GM23338 (cell line): ENCODE results near the gene DRAXIN. TPM values are rescaled to one million over a fixed set of nuclear protein-coding genes. Genes with fewer than 3 reads are reported as not detected.

Experiments
- ATAC-seq: fragments of 200-7000 bp; cut with Tn5 transposase; 3 replicates; pipeline ENCODE4 v1.9.1; 2020
- DNase-seq: peaks from one replicate; pipeline ENCODE4 v3.0.0-alpha.2; 2015; ENCODE audit warnings: low spot score
- H2AFZ ChIP-seq: fragments of 200-600 bp; sonication (generic); 2 replicates; pipeline ENCODE4 v1.8.0; 2016; ENCODE audit warnings: antibody characterized with exemption, mild to moderate bottlenecking, moderate library complexity
- H3F3A ChIP-seq: fragments of 200-600 bp; sonication (generic); replicated peaks from 2 replicates; pipeline ENCODE4 v1.8.0; 2017; ENCODE audit warnings: antibody characterized with exemption, mixed run types, low read depth
- H3K27ac ChIP-seq: fragments of 200-600 bp; sonication (generic); 2 replicates; pipeline ENCODE4 v1.6.1; 2016; ENCODE audit warnings: low read depth
- H3K27me3 ChIP-seq: fragments of 200-600 bp; sonication (generic); 2 replicates; pipeline ENCODE4 v1.8.0; 2016; ENCODE audit warnings: mild to moderate bottlenecking, mixed run types, moderate library complexity; ENCODE audit not compliant: insufficient read depth
- H3K36me3 ChIP-seq: fragments of 200-600 bp; sonication (generic); 2 replicates; pipeline ENCODE4 v1.8.0; 2016; ENCODE audit warnings: mild to moderate bottlenecking; ENCODE audit not compliant: insufficient read depth
- H3K4me1 ChIP-seq: fragments of 200-600 bp; sonication (generic); 2 replicates; pipeline ENCODE4 v1.8.0; 2016; ENCODE audit warnings: mild to moderate bottlenecking, moderate library complexity; ENCODE audit not compliant: insufficient read depth
- H3K4me2 ChIP-seq: fragments of 200-600 bp; sonication (generic); 2 replicates; pipeline ENCODE4 v1.7.1; 2017; ENCODE audit warnings: mixed run types
- H3K4me3 ChIP-seq: fragments of 200-600 bp; sonication (generic); 2 replicates; pipeline ENCODE4 v1.6.1; 2016; ENCODE audit warnings: mixed run types
- H3K79me2 ChIP-seq: fragments of 200-600 bp; sonication (generic); replicated peaks from 2 replicates; pipeline ENCODE4 v1.8.0; 2017; ENCODE audit warnings: mild to moderate bottlenecking; ENCODE audit not compliant: insufficient read depth
- H3K9me2 ChIP-seq: fragments of 200-600 bp; sonication (generic); 2 replicates; pipeline ENCODE4 v1.8.0; 2017; ENCODE audit not compliant: insufficient read depth
- H4K20me1 ChIP-seq: fragments of 200-600 bp; sonication (generic); replicated peaks from 2 replicates; pipeline ENCODE4 v1.8.0; 2017; ENCODE audit warnings: mild to moderate bottlenecking; ENCODE audit not compliant: insufficient read depth
- H3K27ac Mint-ChIP-seq: 2 replicates; pipeline ENCODE4 v1.8.0; 2020; ENCODE audit warnings: inconsistent platforms, mild to moderate bottlenecking, moderate library complexity, mixed read lengths
- H3K27me3 Mint-ChIP-seq: 3 replicates; pipeline ENCODE4 v1.8.0; 2022; ENCODE audit warnings: low read depth, mild to moderate bottlenecking, moderate library complexity, mixed read lengths, inconsistent platforms; ENCODE audit not compliant: insufficient read depth, poor library complexity
- H3K36me3 Mint-ChIP-seq: 3 replicates; pipeline ENCODE4 v1.8.0; 2021; ENCODE audit warnings: low read depth, mild to moderate bottlenecking, inconsistent platforms, moderate library complexity, mixed read lengths
- H3K4me1 Mint-ChIP-seq: 3 replicates; pipeline ENCODE4 v1.8.0; 2020; ENCODE audit warnings: mild to moderate bottlenecking, inconsistent platforms, mixed read lengths
- H3K4me3 Mint-ChIP-seq: 3 replicates; pipeline ENCODE4 v1.8.0; 2021; ENCODE audit warnings: moderate library complexity, mild to moderate bottlenecking, inconsistent platforms, mixed read lengths
- H3K9me3 Mint-ChIP-seq: 3 replicates; pipeline ENCODE4 v1.8.0; 2020; ENCODE audit warnings: moderate library complexity, mild to moderate bottlenecking, inconsistent platforms, mixed read lengths
- CREB1 ChIP-seq: fragments of 250-450 bp; sonication (Bioruptor Pico); IDR thresholded peaks from 2 replicates; pipeline ENCODE4 v1.5.0; 2020; ENCODE audit warnings: low read depth, mild to moderate bottlenecking, moderate library complexity
- EZH2 ChIP-seq: fragments of 200-600 bp; sonication (generic); IDR thresholded peaks from one replicate; pipeline ENCODE4 v1.8.0; 2017; ENCODE audit warnings: antibody characterized with exemption, mild to moderate bottlenecking, low read depth; ENCODE audit not compliant: unreplicated experiment
- JUNB ChIP-seq: IDR thresholded peaks from one replicate; pipeline ENCODE4 v1.6.1; 2016; ENCODE audit warnings: antibody characterized with exemption; ENCODE audit not compliant: unreplicated experiment
- ZNF114 ChIP-seq: fragments of 250-450 bp; sonication (Bioruptor Pico); IDR thresholded peaks from 2 replicates; pipeline ENCODE4 v1.5.0; 2020; ENCODE audit warnings: mild to moderate bottlenecking, moderate library complexity
- ZNF462 ChIP-seq: fragments of 250-450 bp; sonication (Bioruptor Pico); IDR thresholded peaks from 2 replicates; pipeline ENCODE4 v1.5.0; 2020; ENCODE audit warnings: mild to moderate bottlenecking, moderate library complexity
- polyA plus RNA-seq: library from polyadenylated mRNA; unstranded; fragments of >200 nt; fragmentation: Nextera tagmentation; extraction: Ambion mirVana; gene quantifications from 2 replicates; pipeline ENCODE4 v1.2.1, GENCODE V29; 2016
- total RNA-seq: library from RNA; depleted of rRNA; stranded (reverse); fragments of >200 nt; shearing (Covaris generic); gene quantifications from 2 replicates; pipeline ENCODE4 v1.2.3, GENCODE V29; 2014
- TF ChIP-seq, protein P1 (sequence below): IDR thresholded peaks from one replicate; pipeline ENCODE4 v1.6.1; 2018; ENCODE audit warnings: antibody characterized with exemption; ENCODE audit not compliant: unreplicated experiment
- TF ChIP-seq, protein P2 (sequence below), 2 experiments: fragments of 200-600 bp in 1 of 2; sonication (generic) in 1 of 2; conservative IDR thresholded peaks; 2 replicates each; pipeline versions ENCODE4 v1.5.1 to v1.6.1; 2016 to 2017; ENCODE audit warnings: antibody characterized with exemption in 2 of 2, low read depth in 2 of 2, mild to moderate bottlenecking in 2 of 2, moderate library complexity in 1 of 2
- TF ChIP-seq, protein P3 (sequence below): IDR thresholded peaks from 2 replicates; pipeline ENCODE4 v1.6.1; 2016; ENCODE audit warnings: antibody characterized with exemption

DRAXIN gene
- total and polyA plus RNA-seq, 2 experiments from 2014 or later: 7.6 to 23.0 TPM

DNA sequence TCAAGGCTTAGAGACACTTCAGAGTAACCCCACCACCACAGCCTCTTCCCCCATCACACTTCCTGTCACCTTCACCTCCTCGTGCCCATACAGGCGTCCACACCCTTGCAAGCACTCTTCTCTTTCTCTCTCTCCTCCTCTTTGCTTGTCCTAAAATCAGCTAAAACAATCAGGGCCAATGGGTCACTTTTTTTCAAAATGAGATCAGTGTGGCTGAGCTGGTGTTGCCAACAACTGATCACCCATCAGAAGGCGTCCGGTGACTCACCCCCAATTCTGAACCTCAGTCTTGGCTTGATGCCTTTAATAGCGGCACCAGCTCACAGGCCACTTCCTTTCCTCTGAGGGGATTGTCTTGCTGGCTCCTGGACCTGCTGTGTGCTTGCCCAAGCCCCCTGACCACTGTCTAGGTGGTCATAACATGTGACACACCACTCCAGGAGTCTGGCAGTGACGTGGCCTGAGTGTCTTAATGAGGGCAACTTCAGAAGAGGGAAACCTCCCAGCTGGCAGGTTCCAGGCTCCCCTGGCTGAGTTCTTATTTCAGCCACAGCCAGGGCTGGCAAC, 1.6 kb downstream of the DRAXIN start:
- H3K4me3 Mint-ChIP-seq: peak overlapping the region; percentile 91
- Histone ChIP-seq H4K20me1 (no peaks in the 10 kb centered on the region; the same call in none of the 2 replicates), H3K4me2 (peak overlapping the region; percentile 97), H3K36me3 (no peaks in the 10 kb centered on the region), H3K79me2 (peaks cover 75% of the 10 kb centered on the region), H3K4me3 (peak overlapping the region; percentile 94), H3K27me3 (no peaks in the 10 kb centered on the region), H3F3A (peaks cover 16% of the 10 kb centered on the region), H3K9me2 (no peaks in the 10 kb centered on the region), H2AFZ (no peak overlapping the region), H3K4me1 (peaks cover 38% of the 10 kb centered on the region), H3K27ac (no peak overlapping the region)
- H3K9me3 Mint-ChIP-seq: peaks cover 3% of the 10 kb centered on the region; the same call in 2 of the 3 replicates
- H3K4me1 Mint-ChIP-seq: peaks cover 38% of the 10 kb centered on the region
- TF ChIP-seq ZNF462 (CRISPR knock-in tag): no peak
- no peak for TF ChIP-seq JUNB
- no peak for TF ChIP-seq EZH2
- TF ChIP-seq CREB1: no peak
- TF ChIP-seq, protein P1, sequence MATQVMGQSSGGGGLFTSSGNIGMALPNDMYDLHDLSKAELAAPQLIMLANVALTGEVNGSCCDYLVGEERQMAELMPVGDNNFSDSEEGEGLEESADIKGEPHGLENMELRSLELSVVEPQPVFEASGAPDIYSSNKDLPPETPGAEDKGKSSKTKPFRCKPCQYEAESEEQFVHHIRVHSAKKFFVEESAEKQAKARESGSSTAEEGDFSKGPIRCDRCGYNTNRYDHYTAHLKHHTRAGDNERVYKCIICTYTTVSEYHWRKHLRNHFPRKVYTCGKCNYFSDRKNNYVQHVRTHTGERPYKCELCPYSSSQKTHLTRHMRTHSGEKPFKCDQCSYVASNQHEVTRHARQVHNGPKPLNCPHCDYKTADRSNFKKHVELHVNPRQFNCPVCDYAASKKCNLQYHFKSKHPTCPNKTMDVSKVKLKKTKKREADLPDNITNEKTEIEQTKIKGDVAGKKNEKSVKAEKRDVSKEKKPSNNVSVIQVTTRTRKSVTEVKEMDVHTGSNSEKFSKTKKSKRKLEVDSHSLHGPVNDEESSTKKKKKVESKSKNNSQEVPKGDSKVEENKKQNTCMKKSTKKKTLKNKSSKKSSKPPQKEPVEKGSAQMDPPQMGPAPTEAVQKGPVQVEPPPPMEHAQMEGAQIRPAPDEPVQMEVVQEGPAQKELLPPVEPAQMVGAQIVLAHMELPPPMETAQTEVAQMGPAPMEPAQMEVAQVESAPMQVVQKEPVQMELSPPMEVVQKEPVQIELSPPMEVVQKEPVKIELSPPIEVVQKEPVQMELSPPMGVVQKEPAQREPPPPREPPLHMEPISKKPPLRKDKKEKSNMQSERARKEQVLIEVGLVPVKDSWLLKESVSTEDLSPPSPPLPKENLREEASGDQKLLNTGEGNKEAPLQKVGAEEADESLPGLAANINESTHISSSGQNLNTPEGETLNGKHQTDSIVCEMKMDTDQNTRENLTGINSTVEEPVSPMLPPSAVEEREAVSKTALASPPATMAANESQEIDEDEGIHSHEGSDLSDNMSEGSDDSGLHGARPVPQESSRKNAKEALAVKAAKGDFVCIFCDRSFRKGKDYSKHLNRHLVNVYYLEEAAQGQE: no peak
- no peak for TF ChIP-seq ZNF114 (CRISPR knock-in tag)
- TF ChIP-seq, protein P2, sequence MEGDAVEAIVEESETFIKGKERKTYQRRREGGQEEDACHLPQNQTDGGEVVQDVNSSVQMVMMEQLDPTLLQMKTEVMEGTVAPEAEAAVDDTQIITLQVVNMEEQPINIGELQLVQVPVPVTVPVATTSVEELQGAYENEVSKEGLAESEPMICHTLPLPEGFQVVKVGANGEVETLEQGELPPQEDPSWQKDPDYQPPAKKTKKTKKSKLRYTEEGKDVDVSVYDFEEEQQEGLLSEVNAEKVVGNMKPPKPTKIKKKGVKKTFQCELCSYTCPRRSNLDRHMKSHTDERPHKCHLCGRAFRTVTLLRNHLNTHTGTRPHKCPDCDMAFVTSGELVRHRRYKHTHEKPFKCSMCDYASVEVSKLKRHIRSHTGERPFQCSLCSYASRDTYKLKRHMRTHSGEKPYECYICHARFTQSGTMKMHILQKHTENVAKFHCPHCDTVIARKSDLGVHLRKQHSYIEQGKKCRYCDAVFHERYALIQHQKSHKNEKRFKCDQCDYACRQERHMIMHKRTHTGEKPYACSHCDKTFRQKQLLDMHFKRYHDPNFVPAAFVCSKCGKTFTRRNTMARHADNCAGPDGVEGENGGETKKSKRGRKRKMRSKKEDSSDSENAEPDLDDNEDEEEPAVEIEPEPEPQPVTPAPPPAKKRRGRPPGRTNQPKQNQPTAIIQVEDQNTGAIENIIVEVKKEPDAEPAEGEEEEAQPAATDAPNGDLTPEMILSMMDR (conservative IDR thresholded peaks at IDR 0.05; ENCODE audit: low read depth in 2 of 2): no peak
- TF ChIP-seq, protein P3, sequence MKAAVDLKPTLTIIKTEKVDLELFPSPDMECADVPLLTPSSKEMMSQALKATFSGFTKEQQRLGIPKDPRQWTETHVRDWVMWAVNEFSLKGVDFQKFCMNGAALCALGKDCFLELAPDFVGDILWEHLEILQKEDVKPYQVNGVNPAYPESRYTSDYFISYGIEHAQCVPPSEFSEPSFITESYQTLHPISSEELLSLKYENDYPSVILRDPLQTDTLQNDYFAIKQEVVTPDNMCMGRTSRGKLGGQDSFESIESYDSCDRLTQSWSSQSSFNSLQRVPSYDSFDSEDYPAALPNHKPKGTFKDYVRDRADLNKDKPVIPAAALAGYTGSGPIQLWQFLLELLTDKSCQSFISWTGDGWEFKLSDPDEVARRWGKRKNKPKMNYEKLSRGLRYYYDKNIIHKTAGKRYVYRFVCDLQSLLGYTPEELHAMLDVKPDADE: no peak
- H3K27me3 Mint-ChIP-seq: peaks cover 21% of the 10 kb centered on the region
- ATAC-seq (no peak), DNase-seq (no peak)
- H3K27ac Mint-ChIP-seq: no peak overlapping the region
- H3K36me3 Mint-ChIP-seq: peaks cover 11% of the 10 kb centered on the region; the same call in 2 of the 3 replicates
